Nephron (organoid): ENCODE measurements around the gene CEBPA.

Experiments used
- H3K27ac Mint-ChIP-seq, 3 experiments: 2 replicates each; pipeline ENCODE4 v1.8.0; 2020; ENCODE audit warnings: mixed read lengths in 3 of 3, mild to moderate bottlenecking in 2 of 3, moderate library complexity in 1 of 3
- H3K27me3 Mint-ChIP-seq: 2 replicates; pipeline ENCODE4 v1.8.0; 2021; ENCODE audit warnings: low read depth, mild to moderate bottlenecking, moderate library complexity, mixed read lengths
- H3K36me3 Mint-ChIP-seq: 2 replicates; pipeline ENCODE4 v1.8.0; 2020; ENCODE audit warnings: low read depth, mixed read lengths
- H3K4me1 Mint-ChIP-seq: 2 replicates; pipeline ENCODE4 v1.8.0; 2020; ENCODE audit warnings: mixed read lengths
- H3K4me3 Mint-ChIP-seq, 3 experiments: 2 replicates each; pipeline ENCODE4 v1.8.0; 2020; ENCODE audit warnings: mild to moderate bottlenecking in 3 of 3, mixed read lengths in 3 of 3, moderate library complexity in 2 of 3
- H3K9me3 Mint-ChIP-seq: 2 replicates; pipeline ENCODE4 v1.8.0; 2020; ENCODE audit warnings: mixed read lengths
- TF ChIP-seq, protein P1 (sequence below), 3 experiments: fragments of 200-600 bp; sonication (generic); IDR thresholded peaks; one replicate each; pipeline ENCODE4 v1.5.0; 2021; ENCODE audit warnings: antibody characterized with exemption in 3 of 3; ENCODE audit not compliant: unreplicated experiment in 3 of 3

Gene CEBPA

DNA sequence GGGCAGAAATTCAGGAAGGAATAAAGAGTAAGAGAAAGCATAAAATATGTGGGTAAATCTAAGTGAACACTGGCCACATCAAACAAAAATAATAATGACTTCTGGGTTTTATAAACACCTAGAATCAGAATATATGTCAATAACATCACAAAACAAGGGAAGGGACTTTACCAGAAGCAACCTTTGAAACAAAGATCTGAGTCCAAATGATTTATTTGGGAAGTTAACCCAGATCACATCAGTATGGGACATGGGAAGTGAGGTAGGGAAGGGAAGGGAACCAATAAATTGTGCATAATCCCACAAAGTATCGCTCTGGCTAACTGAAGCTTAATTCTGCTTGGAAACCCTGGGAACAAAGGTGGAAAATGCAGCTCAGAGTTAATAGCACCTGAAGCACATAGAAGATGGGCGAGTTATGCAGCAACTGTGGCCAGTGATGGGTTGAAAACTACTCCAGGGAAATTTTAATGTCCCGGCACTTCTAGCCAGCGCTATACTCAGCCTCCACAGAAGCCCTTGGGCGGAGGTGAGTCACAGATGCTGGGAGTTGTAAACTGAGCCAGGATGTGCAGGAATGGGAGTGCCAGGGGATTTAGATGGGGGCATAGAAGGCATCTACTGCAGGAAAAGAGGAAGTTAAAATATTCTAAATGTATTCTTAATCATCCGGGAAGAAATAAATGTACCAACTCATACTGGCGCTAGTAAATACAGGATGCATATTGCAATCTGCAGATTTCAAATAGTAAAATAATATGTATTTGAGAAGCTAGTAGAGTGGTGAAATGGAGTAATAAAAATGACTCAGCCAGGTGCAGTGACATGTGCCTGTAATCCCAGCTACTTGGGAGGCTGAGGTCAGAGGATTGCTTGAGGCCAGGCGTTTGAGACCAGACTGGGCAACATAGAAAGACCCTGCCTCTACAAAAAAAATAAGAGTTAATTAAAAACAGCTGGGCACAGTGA is 37.0 kb upstream of the CEBPA start:
- no peaks in the 10 kb centered on the region for H3K36me3 Mint-ChIP-seq
- peaks cover 59% of the 10 kb centered on the region for H3K27me3 Mint-ChIP-seq
- H3K27ac Mint-ChIP-seq: no peak overlapping the region
- H3K9me3 Mint-ChIP-seq: peaks cover 4% of the 10 kb centered on the region
- TF ChIP-seq, protein P1, sequence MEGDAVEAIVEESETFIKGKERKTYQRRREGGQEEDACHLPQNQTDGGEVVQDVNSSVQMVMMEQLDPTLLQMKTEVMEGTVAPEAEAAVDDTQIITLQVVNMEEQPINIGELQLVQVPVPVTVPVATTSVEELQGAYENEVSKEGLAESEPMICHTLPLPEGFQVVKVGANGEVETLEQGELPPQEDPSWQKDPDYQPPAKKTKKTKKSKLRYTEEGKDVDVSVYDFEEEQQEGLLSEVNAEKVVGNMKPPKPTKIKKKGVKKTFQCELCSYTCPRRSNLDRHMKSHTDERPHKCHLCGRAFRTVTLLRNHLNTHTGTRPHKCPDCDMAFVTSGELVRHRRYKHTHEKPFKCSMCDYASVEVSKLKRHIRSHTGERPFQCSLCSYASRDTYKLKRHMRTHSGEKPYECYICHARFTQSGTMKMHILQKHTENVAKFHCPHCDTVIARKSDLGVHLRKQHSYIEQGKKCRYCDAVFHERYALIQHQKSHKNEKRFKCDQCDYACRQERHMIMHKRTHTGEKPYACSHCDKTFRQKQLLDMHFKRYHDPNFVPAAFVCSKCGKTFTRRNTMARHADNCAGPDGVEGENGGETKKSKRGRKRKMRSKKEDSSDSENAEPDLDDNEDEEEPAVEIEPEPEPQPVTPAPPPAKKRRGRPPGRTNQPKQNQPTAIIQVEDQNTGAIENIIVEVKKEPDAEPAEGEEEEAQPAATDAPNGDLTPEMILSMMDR (IDR thresholded peaks at IDR 0.05; ENCODE audit: unreplicated experiment in 3 of 3): no peak
- no peak overlapping the region for H3K4me3 Mint-ChIP-seq
- H3K4me1 Mint-ChIP-seq: peaks cover 3% of the 10 kb centered on the region

DNA sequence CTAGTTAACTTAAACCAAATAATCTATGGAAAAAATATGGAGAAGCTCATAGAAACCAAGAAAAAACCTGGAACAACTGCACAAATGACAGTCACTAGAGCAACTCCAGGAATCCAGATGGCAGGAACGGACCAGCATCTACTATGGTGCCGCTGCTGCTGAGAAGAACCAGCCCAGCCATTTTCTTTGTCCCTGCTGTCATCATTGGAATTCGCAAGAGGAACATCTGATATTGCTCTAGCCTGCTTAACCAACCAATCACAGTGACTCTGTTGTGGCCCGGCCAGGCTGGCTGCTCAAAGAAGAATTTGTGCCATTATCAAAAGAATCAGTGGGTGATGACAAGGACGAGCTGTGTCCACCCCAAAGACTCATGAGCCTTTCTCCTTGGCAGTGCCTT is 33.1 kb upstream of the CEBPA start:
- H3K9me3 Mint-ChIP-seq: peaks cover 4% of the 10 kb centered on the region
- no peak overlapping the region for H3K4me3 Mint-ChIP-seq
- no peak overlapping the region for H3K27ac Mint-ChIP-seq
- no peaks in the 10 kb centered on the region for H3K4me1 Mint-ChIP-seq
- H3K27me3 Mint-ChIP-seq: peaks cover 34% of the 10 kb centered on the region
- no peaks in the 10 kb centered on the region for H3K36me3 Mint-ChIP-seq
- TF ChIP-seq, protein P1 (IDR thresholded peaks at IDR 0.05; ENCODE audit: unreplicated experiment in 3 of 3): no peak

DNA sequence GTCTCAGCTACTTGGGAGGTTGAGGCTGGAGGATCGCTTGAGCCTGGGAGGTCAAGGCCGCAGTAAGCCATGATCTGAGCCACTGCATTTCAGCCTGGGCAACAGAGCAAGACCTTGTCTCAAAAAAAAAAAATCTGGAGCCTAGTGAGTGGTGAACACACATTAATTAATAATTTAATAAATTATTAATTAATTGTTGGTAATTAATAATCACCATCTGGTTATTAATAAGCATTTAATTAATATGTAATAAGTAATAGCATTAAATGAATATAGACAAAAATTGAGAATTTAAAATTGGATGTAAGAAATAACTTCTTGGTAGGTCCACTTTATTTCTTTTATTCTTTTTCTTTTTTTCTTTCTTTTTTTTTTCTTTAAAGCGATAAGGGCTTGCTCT is 31.9 kb upstream of the CEBPA start:
- TF ChIP-seq, protein P1 (IDR thresholded peaks at IDR 0.05; ENCODE audit: unreplicated experiment in 3 of 3): no peak
- no peaks in the 10 kb centered on the region for H3K36me3 Mint-ChIP-seq
- no peak overlapping the region for H3K27ac Mint-ChIP-seq
- H3K27me3 Mint-ChIP-seq: peaks cover 27% of the 10 kb centered on the region
- H3K4me1 Mint-ChIP-seq: no peaks in the 10 kb centered on the region
- H3K4me3 Mint-ChIP-seq: no peak overlapping the region
- H3K9me3 Mint-ChIP-seq: peaks cover 2% of the 10 kb centered on the region

DNA sequence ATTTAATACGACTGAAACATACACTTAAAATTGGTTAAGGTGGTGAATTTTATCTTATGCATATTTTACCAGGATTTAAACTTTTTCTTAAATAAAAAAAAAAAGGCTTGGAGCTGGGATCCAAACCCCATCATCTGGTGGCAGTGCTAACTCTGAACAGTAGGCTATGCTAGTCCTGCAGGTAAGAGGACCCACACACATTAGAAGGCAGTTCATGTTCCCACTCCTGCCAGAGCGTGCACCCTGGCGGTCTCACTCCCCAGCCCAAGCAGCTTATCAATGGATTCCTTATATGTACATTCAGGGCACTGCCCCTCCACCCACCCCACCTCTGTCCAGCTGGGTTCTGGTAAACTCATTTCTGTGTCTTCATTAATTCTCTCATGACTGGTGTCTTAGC is 31.3 kb upstream of the CEBPA start:
- Mint-ChIP-seq H3K27me3 (peaks cover 24% of the 10 kb centered on the region), H3K4me3 (no peak overlapping the region)

DNA sequence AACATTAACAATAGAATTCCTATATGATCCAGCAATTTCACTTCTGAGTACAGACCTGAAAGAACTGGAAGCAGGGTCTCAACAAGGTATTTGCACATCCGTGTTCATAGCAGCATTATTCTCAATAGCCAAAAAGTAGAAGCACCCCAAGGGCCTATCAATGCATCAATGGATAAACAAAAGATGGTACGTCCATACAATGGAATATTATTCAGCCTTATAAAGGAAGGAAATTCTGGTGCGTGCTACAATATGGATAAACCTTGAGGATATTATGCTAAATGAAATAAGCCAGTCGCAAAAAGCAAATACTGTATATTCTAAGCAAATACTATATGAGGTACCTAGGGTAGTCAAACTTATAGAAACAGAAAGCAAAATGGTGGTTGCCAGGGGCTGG is 30.8 kb upstream of the CEBPA start:
- Mint-ChIP-seq H3K27ac (no peak overlapping the region), H3K4me1 (no peaks in the 10 kb centered on the region), H3K27me3 (peaks cover 23% of the 10 kb centered on the region), H3K4me3 (no peak overlapping the region), H3K9me3 (peaks cover 6% of the 10 kb centered on the region), H3K36me3 (no peaks in the 10 kb centered on the region)
- TF ChIP-seq, protein P1 (IDR thresholded peaks at IDR 0.05; ENCODE audit: unreplicated experiment in 3 of 3): no peak

More for the DNA sequence above, 31.3 kb upstream of the CEBPA start:
- H3K27ac Mint-ChIP-seq: no peak overlapping the region
- TF ChIP-seq, protein P1 (IDR thresholded peaks at IDR 0.05; ENCODE audit: unreplicated experiment in 3 of 3): no peak
- no peaks in the 10 kb centered on the region for H3K36me3 Mint-ChIP-seq
- H3K4me1 Mint-ChIP-seq: no peaks in the 10 kb centered on the region
- H3K9me3 Mint-ChIP-seq: peaks cover 2% of the 10 kb centered on the region

DNA sequence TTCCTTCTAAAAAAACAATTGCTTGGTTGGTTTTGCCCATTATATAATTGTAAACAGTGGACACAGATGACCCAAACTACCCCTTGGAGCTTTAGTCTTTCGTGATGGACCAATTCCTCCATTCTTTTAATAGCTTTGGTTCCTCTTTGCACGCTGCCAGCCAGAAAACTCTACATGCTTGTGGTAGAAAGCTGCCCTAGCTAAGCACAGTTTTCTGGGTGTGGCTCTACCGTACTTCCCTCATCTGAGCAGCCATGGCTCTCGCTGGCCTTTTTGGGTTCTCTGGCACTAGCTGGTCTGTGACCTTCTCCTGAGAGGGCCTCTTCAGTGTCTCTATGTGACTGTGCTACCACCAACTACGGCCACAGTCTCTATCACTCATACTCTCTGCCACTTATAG is 29.9 kb upstream of the CEBPA start:
- peaks cover 14% of the 10 kb centered on the region for H3K27me3 Mint-ChIP-seq
- peaks cover 6% of the 10 kb centered on the region for H3K9me3 Mint-ChIP-seq
- no peaks in the 10 kb centered on the region for H3K4me1 Mint-ChIP-seq
- TF ChIP-seq, protein P1 (IDR thresholded peaks at IDR 0.05; ENCODE audit: unreplicated experiment in 3 of 3): no peak
- H3K4me3 Mint-ChIP-seq: no peak overlapping the region
- no peaks in the 10 kb centered on the region for H3K36me3 Mint-ChIP-seq
- H3K27ac Mint-ChIP-seq: no peak overlapping the region
